Stimulated activated CD4-positive, alpha-beta T cell treated with anti-CD3 and anti-CD28 coated beads, TNF-alpha, amount 100 ng/mL, for 1 hour (primary cell): ENCODE measurements around the gene CCDC78.
A peak's percentile ranks its signal among the peaks of the same experiment; 100 is the strongest.
"Not testable (repeated sequence)": the region's sequence is repeated elsewhere in the genome, so short reads cannot be mapped to it uniquely, and the experiment has no call there.

Experiments
- DNase-seq, 3 donors: peaks; one replicate each; pipeline ENCODE4 v3.0.0-alpha.2; 2020; ENCODE audit warnings: low read depth in 3 of 3, low spot score in 1 of 3

The CCDC78 gene

GRCh38 chr16:761625-762513, 35.6 kb upstream of the CCDC78 start:
- DNase-seq, result no peak

DNA sequence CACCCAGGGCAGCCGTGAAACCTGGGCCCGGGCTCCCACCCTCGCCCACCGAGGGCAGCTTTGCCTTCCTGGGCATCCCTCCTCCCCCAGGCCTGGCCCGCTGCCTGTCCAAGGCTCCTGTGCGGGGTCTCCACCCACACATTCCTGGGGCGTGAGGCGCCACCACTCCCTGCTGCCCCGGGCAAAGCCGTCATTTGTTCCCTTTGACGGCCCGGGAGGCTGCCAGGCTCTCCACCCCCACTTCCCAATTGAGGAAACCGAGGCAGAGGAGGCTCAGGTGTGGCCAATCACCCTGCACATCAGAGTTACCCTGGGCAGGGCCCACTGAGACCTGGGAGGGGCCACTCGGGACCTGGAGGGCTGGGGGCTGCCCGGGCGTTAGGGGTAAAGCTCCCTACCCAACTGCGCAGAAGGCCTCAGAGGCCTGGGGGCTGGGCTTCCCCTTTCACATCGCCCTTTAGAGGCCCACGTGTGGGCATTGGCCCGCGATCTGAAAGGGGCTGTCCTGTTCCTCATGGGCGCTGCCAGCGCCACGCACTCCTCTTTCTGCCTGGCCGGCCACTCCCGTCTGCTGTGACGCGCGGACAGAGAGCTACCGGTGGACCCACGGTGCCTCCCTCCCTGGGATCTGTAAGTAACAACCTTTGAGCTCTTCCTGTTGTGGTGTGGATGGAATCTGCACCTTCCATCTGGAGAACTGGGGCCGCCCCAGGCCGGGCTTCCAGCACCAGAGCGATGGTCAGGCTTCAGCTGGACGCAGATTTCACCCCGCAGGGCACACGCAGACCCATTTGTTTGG, 34.5 kb upstream of the CCDC78 start, which contains the start of gene MSLN:
TSS of gene MSLN (plus strand) at position 190 of the 799 bp plus-strand sequence. CDS start 1,947 bp downstream, outside the sequence.
- DNase-seq, result no peak

DNA sequence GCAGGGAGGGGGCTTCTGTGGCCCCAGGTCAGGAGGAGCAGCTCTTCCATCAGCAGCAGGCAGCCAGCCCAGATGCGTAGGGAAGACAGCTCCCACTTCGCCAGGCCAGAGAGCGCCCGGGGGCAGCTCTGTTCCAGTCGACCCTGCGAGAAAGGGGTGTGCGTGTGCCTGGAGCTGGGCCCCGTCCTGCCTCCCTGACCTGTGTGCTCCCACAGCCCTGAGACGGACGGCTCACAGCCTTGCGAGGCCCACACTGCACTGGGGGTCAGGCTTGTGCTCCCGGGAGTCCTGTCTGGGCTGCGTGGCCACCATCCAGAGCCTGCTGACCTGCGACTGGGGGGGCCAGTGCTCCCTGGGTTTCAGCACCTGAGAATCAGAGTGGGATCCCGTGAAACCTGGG, 33.8 kb upstream of the CCDC78 start:
- DNase-seq, result no peak

GRCh38 chr16:759110-759910, 33.1 kb upstream of the CCDC78 start:
- no peak for DNase-seq

- no peak for DNase-seq
Observed at GRCh38 chr16:756428-756827, 30.2 kb upstream of the CCDC78 start.

DNA sequence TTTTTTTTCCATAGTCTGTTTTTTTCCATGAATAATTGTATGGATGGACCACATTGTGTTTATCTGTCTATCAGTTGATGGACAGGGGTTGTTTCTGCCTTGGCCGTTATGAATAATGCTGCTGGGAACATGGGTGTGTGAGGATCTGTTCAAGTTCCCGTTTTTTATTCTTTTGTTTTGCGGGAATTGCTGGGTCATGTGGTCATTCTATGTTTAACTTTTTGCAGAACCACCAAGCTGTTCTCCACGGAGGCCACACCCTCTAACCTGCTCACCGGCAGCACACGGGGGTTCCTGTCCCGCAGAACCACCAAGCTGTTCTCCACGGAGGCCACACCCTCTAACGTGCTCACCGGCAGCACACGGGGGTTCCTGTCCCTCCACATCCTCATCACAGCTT, 28.4 kb upstream of the CCDC78 start:
- DNase-seq, result no peak

DNA sequence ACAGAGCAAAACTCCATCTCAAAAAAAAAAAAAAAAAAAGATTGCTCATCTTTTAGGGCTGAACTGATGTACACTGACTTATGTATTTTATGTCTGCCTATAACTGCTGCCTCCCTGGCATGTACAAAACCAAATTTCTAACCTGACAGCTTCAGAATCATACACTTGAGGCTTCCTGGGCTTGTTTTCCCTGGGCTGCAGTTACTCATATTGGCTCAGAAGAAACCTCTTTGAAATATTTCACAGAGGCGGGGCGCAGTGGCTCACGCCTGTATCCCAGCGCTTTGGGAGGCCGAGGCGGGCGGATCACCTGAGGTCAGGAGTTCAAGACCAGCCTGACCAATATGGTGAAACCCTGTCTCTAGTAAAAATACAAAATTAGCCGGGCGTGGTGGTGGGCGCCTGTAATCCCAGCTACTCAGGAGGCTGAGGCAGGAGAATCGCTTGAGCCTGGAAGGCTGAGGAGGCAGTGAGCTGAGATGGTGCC, 27.9 kb upstream of the CCDC78 start:
- DNase-seq, result not testable (repeated sequence)

DNA sequence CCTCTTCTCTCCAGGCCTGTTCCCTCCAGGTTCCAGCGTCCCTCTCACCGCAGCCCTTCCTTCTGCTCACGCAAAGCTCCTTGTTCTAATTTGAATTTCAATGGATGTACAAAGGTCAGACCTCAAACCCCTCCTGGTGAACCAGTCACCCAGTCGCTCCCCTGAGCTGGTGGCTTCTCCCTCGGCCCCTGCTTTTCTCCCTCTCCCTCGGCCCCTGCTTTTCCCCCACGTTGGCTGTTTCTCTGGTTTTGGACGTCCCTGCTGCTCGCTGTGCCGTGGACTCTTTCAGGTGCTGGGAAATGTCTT, 25.7 kb upstream of the CCDC78 start:
- DNase-seq, result no peak

DNA sequence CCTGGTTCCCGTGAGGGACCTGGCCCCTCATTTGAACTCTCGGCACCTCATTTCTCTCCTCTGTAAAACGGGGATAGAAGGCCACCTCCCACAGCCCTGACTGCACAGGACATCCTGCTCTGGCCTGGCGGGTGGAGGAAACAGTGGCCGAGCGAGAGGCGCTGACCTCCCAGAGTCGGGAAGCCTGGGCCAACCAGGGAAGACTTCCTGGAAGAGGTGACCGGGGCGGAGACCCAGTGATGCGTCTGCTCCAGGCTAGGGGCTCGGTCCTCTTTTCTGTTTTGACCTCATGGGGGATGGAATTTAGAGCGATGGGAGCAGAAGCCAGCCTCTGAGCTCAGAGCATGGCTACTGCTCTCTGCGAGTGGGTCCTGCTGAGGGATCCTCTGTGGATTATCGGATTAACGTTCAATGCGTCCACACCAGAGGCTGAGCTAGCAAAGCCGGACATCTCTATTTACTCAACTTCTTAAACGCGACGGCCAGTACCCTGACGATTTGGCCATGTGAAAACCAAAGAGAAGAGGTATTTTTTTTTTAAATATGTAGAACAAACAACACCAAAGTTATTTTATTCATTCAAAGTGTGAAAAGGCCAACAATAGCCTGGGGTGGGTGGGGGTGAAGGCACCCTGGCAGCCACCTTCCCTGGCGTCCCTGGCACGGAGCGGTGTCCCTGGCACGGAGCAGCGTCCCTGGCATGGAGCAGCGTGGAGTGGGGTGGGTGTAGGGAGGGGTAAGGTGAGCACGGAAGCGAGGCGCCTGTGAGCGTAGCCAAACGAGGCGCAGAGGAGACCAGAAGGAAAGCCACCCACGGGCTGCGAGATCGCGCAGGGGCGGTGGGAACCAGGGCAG, 25.1 kb upstream of the CCDC78 start:
- DNase-seq, result no peak

DNA sequence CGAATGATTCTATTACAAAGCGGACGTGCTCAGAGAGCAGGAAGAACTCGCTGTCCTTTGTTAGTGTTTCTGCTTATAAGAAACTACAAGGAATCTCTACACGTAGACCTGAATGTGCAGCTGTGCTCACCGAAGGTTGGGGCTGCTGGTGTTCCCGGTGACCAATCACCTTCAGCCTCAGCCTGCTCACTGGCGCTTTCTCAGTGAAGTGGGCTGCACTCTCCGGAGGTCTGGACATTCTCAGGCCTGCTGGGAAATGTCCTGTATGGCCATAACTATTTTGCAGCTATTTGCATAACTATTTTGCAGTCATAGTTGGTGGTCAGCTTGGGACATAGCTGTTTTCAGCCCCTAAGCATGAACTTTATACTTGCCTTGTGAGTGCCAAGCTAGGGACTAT, 24.2 kb upstream of the CCDC78 start:
- no peak for DNase-seq

- DNase-seq, result no peak
Observed at GRCh38 chr16:749010-749409, 22.8 kb upstream of the CCDC78 start.

DNA sequence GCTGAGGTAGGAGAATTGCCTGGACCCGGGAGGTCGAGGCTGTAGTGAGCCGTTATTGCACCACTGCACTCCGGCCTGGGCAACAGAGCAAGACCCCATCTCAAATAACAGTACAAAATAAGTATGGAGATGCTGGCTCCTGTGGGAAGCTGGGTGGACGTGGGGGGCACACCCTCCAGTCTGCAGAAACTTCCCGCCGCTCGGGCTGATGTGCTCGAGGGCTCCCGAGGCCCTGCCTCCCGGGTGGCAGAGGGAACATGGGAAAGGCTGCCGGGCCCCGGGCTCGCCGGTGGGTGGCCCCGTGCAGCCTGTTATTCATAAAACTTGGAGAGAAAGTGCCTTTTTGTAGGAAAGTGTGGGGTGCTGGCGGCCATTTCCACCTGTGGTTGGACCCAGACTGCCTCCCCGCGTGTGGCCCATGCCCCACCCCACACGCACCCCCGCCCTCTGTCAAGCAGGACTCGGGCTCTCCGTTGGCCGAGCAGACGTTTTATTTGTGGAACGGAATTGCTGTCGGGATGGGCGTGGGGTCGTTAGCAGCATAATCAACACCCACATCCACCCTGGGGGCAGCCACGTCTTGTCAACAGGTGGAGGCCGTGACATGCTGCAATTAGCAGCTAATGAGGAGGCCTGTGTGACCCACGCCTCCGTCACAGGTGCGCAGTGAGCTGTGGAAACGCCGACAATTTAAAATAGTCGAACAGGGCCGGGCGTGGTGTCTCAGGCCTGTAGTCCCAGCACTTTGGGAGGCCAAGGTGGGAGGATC, 21.9 kb upstream of the CCDC78 start:
- DNase-seq, result no peak

DNA sequence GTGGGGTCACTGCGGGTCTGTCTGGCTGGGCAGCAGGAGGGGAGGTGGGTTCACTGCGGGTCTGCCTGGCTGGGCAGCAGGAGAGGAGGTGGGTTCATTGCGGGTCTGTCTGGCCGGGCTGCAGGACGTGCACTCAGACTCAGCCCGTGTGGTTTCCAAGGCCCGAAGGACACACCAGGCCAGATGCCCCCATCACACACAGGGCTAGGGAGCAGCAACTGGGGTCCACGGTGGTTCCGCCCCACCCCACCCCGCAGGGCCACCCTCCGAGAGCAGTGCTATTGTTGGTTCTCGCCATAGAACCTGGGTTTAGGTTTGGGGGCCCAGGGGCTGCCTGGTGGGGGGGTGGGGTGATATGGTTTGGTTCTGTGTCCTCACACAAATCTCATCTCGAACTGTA, 20.4 kb upstream of the CCDC78 start:
- DNase-seq, result no peak

DNA sequence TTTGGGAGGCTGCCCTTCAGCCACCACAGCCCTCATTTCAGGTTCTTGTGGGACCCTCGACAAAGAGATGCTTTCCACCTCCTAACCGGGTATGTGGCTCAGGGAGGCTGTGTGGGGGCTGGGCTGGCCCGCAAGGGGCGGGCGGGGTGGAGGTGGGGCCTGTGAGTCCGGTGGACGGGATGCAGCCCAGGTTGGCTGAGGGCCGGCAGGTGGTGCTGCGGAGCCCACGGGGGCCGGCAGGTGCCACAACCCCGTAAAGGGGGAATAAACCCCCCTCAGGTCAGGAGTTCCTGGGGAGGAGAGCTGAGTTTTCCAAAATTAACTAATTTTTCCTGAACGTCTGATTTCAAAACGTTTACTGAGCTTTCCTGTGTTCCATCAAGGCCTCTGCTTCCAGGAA, 19.5 kb upstream of the CCDC78 start:
- no peak for DNase-seq

DNA sequence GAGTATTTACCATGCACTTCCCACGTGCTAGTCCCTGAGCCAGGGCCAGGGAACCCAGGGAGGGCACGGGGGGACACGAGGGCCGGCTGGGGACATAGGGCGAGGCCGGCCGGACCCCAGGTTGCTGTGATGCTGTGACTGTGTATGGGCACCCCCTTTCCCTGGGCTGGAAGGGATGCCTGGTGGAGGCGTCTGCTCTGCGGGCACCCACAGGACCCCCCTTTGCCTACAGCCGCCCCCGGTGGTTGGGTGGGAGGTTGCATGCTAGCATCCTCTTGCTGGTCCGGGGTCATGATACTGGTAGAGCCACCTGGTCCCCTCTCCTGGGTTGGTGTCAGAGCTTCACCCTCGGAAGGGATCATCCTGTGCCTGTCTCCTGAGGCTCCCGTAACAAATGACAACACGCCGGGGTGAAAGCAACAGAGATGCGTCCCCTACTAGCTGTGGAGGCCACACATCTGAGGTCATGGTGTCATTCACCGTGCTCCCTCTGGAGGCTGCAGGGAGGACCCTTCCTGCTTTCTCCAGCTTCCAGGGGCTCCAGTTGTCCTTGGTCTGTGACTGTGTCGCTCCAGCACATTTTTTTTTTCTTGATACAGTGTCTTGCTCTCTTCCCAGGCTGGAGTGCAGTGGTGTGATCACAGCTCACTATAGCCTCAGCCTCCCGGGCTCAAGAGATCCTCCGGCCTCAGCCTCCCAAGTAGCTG, 17.7 kb upstream of the CCDC78 start:
- no peak for DNase-seq

DNA sequence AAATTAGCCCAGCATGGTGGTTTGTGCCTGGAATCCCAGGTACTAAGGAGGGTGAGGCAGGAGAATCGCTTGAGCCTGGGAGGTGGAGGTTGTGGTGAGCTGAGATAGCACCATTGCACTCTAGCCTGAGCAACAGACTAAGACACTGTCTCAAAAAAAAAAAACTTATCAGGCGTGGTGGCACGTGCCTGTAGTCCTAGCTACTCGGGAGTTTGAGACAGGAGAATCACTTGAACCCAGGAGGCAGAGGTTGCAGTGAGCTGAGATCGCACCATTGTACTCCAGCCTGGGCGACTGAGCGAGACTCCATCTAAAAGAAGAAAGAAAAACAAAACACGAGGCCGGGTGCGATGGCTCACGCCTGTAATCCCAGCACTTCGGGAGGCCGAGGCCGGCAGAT, 16.7 kb upstream of the CCDC78 start:
- DNase-seq, result not testable (repeated sequence)

DNA sequence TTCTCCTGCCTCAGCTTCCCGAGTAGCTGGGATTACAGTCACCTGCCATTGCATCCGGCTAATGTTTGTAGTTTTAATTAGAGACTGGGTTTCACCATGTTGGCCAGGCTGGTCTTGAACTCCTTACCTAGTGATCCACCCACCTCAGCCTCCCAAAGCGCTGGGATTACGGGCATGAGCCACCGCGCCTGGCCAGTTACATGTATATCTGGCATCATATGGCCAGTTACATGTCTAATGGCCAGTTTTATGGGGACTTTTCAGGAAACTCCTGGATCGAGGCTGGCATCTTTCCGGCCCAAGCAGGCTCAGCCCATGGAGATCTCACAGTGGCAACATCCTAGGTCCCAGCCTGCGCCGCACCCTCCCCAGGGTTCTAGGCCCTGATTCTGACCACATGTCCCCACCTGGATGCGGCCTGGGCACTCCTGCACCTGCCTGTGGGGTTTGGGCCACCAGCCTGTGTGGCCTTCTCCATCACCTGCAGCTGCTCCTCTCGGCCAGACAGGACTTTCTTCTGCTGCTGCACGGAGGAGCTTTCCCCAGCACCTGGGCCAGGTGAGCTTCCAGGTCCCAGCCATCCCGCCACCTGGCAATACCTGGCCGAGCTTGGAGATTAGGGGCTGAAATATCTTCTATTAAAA, 15.9 kb upstream of the CCDC78 start:
- DNase-seq, result no peak

- peak; percentile 81 to 93 (median 91) for DNase-seq
Observed at GRCh38 chr16:740764-741505, 14.7 kb upstream of the CCDC78 start, which contains the start of gene CIAO3. Gene CIAO3 (minus strand): TSS chr16:740997. CDS start chr16:740985, 12 bp downstream.
